A549 (cell line): ENCODE measurements around the gene CLC.

ENCODE experiments used
- CTCF ChIP-seq: fragments of >200 bp; sonication (Bioruptor Twin); formaldehyde crosslinking; IDR thresholded peaks from 3 replicates; pipeline ENCODE4 v1.5.1; 2016
- HMGXB4 ChIP-seq: fragments of 250-450 bp; sonication (Bioruptor Pico); IDR thresholded peaks from 2 replicates; pipeline ENCODE4 v1.5.0; 2021; ENCODE audit warnings: mild to moderate bottlenecking, moderate library complexity, borderline replicate concordance

GRCh38 chr19:39752795-39753194 lies 15.0 kb upstream of the CLC start:
- TF ChIP-seq HMGXB4 = no peak
- TF ChIP-seq CTCF = no peak
